ENCODE results near the gene LENG1.
A peak's percentile ranks its signal among the peaks of the same experiment; 100 is the strongest.
"Not testable (repeated sequence)": the region's sequence is repeated elsewhere in the genome, so short reads cannot be mapped to it uniquely, and the experiment has no call there.

The LENG1 gene

DNA sequence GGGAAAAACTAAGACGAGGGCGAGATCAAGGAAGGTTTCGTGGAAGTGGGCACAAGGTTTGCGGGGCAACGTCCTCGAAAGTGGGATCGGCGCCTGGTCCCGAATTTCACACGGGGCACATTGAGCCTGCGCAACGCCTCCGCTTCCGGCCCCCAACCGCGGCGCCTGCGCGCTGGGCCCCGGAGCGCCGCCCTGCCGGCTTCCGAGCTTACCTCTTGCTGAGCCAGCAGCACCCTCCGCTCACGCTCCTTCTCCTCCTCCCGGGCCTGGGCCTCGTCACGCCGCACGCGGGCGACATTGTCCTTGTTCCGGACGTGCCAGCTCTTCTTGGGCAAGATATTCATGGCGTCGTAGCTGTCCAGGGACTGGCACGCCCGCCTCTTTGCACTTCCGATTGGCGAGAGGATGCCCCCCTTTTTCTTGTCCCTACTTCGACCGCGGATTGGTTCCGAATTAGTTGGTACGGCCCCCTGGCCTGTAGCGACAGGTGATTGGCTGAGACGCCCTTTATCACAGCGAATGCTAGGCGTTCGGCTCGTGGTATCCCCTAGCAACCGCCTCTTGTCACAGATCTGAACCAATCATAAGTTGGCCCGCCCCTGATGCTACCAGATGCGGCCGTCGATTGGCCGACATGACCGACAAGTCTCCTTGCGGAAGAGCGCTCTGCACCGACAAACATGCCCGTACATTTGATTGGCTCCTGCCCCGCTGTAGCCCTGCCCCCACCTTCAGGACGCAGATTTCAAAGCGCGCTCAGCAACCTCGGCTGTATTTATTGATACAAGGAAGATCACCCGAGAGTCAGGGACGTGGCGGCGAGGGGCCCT lies at the start of gene LENG1:
LENG1 (minus strand) TSS at position 370 of the 830 bp plus-strand sequence; CDS start at position 344, 26 bp downstream.
- TF ChIP-seq, protein P1, sequence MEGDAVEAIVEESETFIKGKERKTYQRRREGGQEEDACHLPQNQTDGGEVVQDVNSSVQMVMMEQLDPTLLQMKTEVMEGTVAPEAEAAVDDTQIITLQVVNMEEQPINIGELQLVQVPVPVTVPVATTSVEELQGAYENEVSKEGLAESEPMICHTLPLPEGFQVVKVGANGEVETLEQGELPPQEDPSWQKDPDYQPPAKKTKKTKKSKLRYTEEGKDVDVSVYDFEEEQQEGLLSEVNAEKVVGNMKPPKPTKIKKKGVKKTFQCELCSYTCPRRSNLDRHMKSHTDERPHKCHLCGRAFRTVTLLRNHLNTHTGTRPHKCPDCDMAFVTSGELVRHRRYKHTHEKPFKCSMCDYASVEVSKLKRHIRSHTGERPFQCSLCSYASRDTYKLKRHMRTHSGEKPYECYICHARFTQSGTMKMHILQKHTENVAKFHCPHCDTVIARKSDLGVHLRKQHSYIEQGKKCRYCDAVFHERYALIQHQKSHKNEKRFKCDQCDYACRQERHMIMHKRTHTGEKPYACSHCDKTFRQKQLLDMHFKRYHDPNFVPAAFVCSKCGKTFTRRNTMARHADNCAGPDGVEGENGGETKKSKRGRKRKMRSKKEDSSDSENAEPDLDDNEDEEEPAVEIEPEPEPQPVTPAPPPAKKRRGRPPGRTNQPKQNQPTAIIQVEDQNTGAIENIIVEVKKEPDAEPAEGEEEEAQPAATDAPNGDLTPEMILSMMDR (IDR thresholded peaks at IDR 0.05), result peak; percentile 44
- TF ChIP-seq ZFX (IDR thresholded peaks at IDR 0.05; ENCODE audit: borderline replicate concordance), result no peak
- H3K27ac ChIP-seq, result peak within 1 kb of the TSS; percentile 97

DNA sequence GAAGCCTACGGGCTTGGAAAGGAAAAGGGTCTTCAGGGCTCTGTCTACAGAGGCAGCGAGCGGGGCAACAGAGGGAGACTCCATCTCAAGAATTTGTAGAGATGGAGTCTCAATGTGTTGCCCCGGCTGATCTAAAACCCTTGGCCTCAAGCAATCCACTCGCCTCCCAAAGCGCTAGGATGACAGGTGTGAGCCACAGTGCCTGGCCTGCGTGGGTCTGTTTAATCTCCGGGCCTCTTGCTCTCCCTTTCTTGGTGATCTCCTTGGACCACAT lies 49.2 kb upstream of the LENG1 start:
- peak overlapping the region; percentile 58 for H3K27ac ChIP-seq
- TF ChIP-seq, protein P1 (IDR thresholded peaks at IDR 0.05), result no peak

DNA sequence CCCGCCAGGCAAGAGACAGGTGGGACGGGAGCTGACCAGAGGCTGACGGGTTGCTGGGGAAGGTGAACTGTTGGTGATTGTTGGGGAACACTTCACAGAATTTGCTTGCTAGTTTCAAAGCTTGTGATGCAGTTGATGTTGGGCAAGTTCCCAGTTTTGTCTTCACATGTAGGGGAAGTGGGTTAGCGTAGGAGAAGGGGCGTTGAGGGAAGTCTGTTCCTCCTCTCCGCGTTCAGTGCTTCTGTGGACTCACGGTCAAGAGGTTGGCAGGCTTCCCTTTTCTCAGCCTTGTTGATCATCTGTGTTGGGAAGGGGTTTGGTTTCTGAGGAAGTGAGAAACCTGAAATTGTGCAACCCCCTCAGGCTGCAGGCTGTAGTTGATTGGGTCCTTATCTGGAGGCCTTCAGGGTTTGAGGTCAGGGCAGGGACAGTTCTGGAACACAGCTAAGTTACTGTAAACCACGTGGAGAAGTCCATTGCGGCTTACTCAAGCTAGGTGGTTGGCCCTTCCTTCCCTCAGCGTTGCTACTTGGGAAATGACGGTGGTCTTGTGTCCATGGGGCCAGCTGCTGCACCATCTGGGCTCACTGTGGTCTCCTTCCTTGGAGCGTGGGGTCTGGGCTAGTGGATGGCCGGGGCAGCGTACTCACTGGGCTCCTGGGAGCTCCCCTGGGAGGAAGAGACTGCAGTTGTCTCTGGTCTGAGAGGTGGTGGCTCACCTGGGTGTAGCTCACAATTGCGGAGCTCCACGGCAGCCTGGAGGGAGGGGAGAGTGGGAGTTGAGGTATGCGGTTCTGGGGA lies 48.7 kb upstream of the LENG1 start:
- TF ChIP-seq, protein P1 (IDR thresholded peaks at IDR 0.05), result no peak
- no peak for TF ChIP-seq ZFX (IDR thresholded peaks at IDR 0.05; ENCODE audit: borderline replicate concordance)
- peak overlapping the region; percentile 58 for H3K27ac ChIP-seq

DNA sequence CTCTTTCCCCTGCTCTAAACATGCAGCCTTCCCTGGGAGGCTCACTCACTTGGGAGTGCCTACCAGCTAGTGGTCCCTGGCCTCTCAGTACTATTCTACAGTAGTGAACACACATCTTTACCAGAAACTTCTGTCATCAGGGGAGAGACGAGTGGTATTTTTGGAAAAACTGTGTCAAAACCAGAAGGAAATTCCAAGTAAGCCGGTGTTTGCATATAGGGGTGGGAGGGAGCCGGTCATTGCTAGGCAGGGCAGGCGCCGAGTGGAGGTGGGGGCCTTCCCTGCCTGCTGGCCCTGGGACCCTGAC lies 48.1 kb upstream of the LENG1 start:
- peak overlapping the region; percentile 58 for H3K27ac ChIP-seq

DNA sequence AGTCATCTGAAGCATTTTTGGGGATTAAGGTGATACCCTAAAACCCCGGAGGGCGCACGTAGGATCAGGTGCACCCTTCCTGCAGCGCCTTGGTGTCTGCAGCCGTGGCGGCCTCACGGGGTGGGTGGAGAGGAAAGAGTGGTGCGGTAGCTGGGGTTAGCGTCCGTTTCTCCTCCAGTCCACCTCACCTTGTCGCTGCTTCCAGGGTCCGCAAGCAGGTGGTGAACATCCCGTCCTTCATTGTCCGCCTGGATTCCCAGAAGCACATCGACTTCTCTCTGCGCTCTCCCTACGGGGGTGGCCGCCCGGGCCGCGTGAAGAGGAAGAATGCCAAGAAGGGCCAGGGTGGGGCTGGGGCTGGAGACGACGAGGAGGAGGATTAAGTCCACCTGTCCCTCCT lies 47.7 kb upstream of the LENG1 start:
- not testable (repeated sequence) for H3K27ac ChIP-seq

More for the DNA sequence above, 48.1 kb upstream of the LENG1 start:
- TF ChIP-seq, protein P1 (IDR thresholded peaks at IDR 0.05), result no peak
- no peak for TF ChIP-seq ZFX (IDR thresholded peaks at IDR 0.05; ENCODE audit: borderline replicate concordance)

DNA sequence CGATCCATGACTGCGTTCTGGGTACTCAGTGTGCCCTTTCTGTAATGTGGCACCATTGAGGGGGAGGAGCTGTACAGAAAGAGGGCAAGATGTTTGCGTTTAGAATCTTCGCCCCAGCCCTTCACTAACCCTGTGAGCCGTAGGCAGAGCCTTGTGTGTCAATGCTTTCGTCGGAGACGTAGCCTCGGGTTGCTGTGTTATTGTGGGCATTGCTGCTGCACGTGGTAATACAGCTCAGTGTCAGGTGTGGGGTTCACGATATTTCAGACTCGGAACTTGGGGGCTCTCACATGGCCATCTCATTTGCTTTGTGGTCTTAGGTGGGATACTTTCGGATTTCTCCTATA lies 47.3 kb upstream of the LENG1 start:
- TF ChIP-seq, protein P1 (IDR thresholded peaks at IDR 0.05), result no peak
- TF ChIP-seq ZFX (IDR thresholded peaks at IDR 0.05; ENCODE audit: borderline replicate concordance), result no peak
- no peak overlapping the region for H3K27ac ChIP-seq

DNA sequence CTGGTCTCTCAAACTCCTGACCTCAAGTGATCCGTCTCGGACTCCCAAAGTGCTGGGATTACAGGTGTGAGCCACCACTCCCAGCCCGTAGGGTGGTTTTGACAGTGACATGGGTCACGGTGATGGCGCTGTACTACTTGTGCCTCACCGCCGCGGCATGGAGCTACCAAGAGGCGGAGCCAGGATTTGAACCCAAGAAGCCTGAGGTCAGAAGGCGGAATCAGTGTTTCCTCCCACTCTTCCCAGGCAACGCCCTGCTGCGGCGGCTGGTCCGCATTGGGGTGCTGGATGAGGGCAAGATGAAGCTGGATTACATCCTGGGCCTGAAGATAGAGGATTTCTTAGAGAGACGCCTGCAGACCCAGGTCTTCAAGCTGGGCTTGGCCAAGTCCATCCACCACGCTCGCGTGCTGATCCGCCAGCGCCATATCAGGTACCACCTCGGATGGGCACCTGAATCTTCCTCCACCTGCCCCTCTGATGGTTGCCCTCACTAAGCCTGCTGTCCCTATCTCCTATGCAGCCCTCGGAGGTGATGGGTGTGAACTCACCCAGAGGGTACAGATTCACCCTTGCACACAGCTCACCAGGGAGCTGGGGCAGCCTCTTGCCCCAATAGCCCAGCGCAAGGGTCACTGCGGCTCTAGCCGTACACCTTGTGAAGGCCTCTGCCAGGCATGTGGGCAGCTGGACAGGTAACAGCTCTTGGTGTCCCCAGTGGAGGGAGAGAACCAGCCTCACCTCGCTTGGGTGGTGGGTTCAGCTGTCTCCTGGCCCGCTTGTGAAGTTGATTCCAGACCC lies 46.7 kb upstream of the LENG1 start:
- H3K27ac ChIP-seq, result no peak overlapping the region
- TF ChIP-seq ZFX (IDR thresholded peaks at IDR 0.05; ENCODE audit: borderline replicate concordance), result no peak
- TF ChIP-seq, protein P1 (IDR thresholded peaks at IDR 0.05), result no peak
